GM23248 (cell line): ENCODE data around the gene IL5.
"Not testable (repeated sequence)": the region's sequence is repeated elsewhere in the genome, so short reads cannot be mapped to it uniquely, and the experiment has no call there.

Source experiments
- EZH2 ChIP-seq: fragments of 200-600 bp; sonication (generic); IDR thresholded peaks from 2 replicates; pipeline ENCODE4 v1.6.1; 2018; ENCODE audit warnings: antibody characterized with exemption, mild to moderate bottlenecking; ENCODE audit not compliant: insufficient read depth, poor library complexity, severe bottlenecking
- EZH2phosphoT487 ChIP-seq: fragments of 200-600 bp; sonication (generic); IDR thresholded peaks from 2 replicates; pipeline ENCODE4 v1.6.1; 2018; ENCODE audit warnings: antibody characterized with exemption, moderate library complexity, mild to moderate bottlenecking, low read depth; ENCODE audit not compliant: insufficient read depth

GRCh38 chr5:132513618-132514336, 29.5 kb downstream of the IL5 start:
- not testable (repeated sequence) for TF ChIP-seq EZH2phosphoT487, EZH2
